OCI-LY1 (cell line): ENCODE results near the gene KCNMA1.

Experiments used
- H2AFZ ChIP-seq: fragments of 200-600 bp; sonication (generic), shearing (Covaris generic); 2 replicates; pipeline ENCODE4 v1.6.0; 2014; ENCODE audit warnings: antibody characterized with exemption, mild to moderate bottlenecking, low read length
- H3F3A ChIP-seq: fragments of 200-600 bp; sonication (generic), shearing (Covaris generic); 2 replicates; pipeline ENCODE4 v1.6.0; 2014; ENCODE audit warnings: mild to moderate bottlenecking, antibody characterized with exemption, low read length, moderate library complexity; ENCODE audit not compliant: insufficient read depth
- H3K27ac ChIP-seq: fragments of 200-600 bp; sonication (generic); 2 replicates; pipeline ENCODE4 v1.5.1; 2014; ENCODE audit warnings: low read length, mixed run types, mild to moderate bottlenecking, low read depth; ENCODE audit not compliant: poor library complexity, severe bottlenecking
- H3K27me3 ChIP-seq: fragments of 200-600 bp; sonication (generic); 2 replicates; pipeline ENCODE4 v1.6.0; 2014; ENCODE audit warnings: antibody characterized with exemption, mild to moderate bottlenecking, low read length, moderate library complexity; ENCODE audit not compliant: insufficient read depth
- H3K36me3 ChIP-seq: fragments of 200-600 bp; sonication (generic); 2 replicates; pipeline ENCODE4 v1.6.1; 2014; ENCODE audit warnings: mild to moderate bottlenecking, antibody characterized with exemption, low read length, moderate library complexity, mixed read lengths; ENCODE audit not compliant: insufficient read depth
- H3K4me1 ChIP-seq: fragments of 200-600 bp; sonication (generic); 2 replicates; pipeline ENCODE4 v1.5.1; 2014; ENCODE audit warnings: mild to moderate bottlenecking, low read length, moderate library complexity; ENCODE audit not compliant: insufficient read depth, severe bottlenecking
- H3K4me2 ChIP-seq: fragments of 200-600 bp; sonication (generic), shearing (Covaris generic); 2 replicates; pipeline ENCODE4 v1.6.1; 2014; ENCODE audit warnings: low read length
- H3K4me3 ChIP-seq: fragments of 200-600 bp; sonication (generic); 2 replicates; pipeline ENCODE4 v1.5.1; 2014; ENCODE audit warnings: low read length, low read depth, mild to moderate bottlenecking, mixed read lengths; ENCODE audit not compliant: poor library complexity, severe bottlenecking
- H3K79me2 ChIP-seq: fragments of 200-600 bp; shearing (Covaris generic); 2 replicates; pipeline ENCODE4 v1.6.1; 2016; ENCODE audit warnings: mixed run types, low read length, mixed read lengths; ENCODE audit not compliant: insufficient read depth
- H3K9ac ChIP-seq: fragments of 200-600 bp; sonication (generic), shearing (Covaris generic); 2 replicates; pipeline ENCODE4 v1.6.1; 2014; ENCODE audit warnings: mild to moderate bottlenecking, low read length, mixed read lengths
- H3K9me2 ChIP-seq: fragments of 200-600 bp; sonication (generic), shearing (Covaris generic); 2 replicates; pipeline ENCODE4 v1.6.1; 2014; ENCODE audit warnings: low read depth, mild to moderate bottlenecking, low read length, mixed read lengths
- H3K9me3 ChIP-seq: fragments of 200-600 bp; shearing (Covaris generic); 2 replicates; pipeline ENCODE4 v1.6.1; 2014; ENCODE audit warnings: low read length, mixed read lengths
- H4K20me1 ChIP-seq: fragments of 200-600 bp; sonication (generic), shearing (Covaris generic); 2 replicates; pipeline ENCODE4 v1.6.0; 2016; ENCODE audit warnings: mild to moderate bottlenecking, low read length; ENCODE audit not compliant: insufficient read depth
- CTCF ChIP-seq: fragments of 200-600 bp; sonication (generic), shearing (Covaris generic); IDR thresholded peaks from 2 replicates; pipeline ENCODE4 v1.5.1; 2017; ENCODE audit warnings: mild to moderate bottlenecking, antibody characterized with exemption, low read length, moderate library complexity, mixed read lengths
- EZH2 ChIP-seq: fragments of 200-600 bp; sonication (generic), shearing (Covaris generic); IDR thresholded peaks from 2 replicates; pipeline ENCODE4 v1.8.0; 2017; ENCODE audit warnings: borderline replicate concordance, mixed run types, mild to moderate bottlenecking, antibody characterized with exemption, low read length, moderate library complexity, mixed read lengths

The KCNMA1 gene

DNA sequence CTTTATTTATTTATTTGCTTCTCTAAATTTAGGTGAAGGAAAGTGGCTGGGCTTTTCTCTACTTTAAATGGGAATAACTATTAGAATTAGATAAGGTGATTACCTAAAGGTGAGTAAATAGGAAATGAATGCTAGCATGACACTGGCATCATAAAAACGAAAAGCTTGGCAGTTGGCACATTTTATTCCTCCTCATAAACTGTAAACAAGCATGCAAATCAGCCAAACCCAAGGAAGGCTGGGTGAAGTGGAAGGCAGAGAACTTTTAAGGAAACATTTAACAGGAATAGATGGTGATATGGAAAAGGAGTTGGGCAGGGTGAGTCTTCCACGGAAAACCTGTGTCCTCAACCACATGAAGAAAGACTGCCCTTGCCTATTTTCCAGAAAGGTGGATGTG lies 669.1 kb downstream of the KCNMA1 start:
- Histone ChIP-seq H3K36me3 (no peaks in the 10 kb centered on the region), H3K4me3 (no peak overlapping the region), H3K9me2 (no peaks in the 10 kb centered on the region), H3K9me3 (no peaks in the 10 kb centered on the region), H3K4me2 (no peak overlapping the region), H3K9ac (no peak overlapping the region), H2AFZ (no peak overlapping the region), H3F3A (no peaks in the 10 kb centered on the region), H3K79me2 (no peaks in the 10 kb centered on the region), H3K4me1 (no peaks in the 10 kb centered on the region), H3K27me3 (no peaks in the 10 kb centered on the region), H3K27ac (no peak overlapping the region), H4K20me1 (no peaks in the 10 kb centered on the region)
- no peak for TF ChIP-seq CTCF
- TF ChIP-seq EZH2, result no peak

DNA sequence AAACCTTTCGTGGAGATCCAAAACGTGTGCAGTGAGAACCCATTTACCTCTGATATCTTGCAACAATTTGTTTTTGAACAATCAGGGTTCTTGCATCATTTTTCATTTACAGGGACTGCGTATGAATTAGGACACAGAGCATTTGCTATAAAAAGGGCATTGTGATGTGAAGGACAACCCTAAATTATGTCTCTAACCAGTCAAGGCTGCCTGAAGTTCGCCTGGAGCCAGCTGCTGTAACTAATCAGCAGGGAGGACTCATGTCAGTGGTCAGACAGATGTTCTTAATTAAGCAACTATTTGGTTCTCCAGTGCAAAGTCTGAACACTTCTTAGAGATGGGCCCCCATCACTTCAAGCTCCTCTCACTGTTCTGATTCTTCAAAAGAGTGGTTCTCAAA lies 674.8 kb downstream of the KCNMA1 start:
- H3K36me3 ChIP-seq, result no peaks in the 10 kb centered on the region
- no peaks in the 10 kb centered on the region for H3K9me3 ChIP-seq
- H3K4me3 ChIP-seq, result no peak overlapping the region
- no peak overlapping the region for H3K9ac ChIP-seq
- H3K79me2 ChIP-seq, result no peaks in the 10 kb centered on the region
- no peaks in the 10 kb centered on the region for H3K27me3 ChIP-seq
- no peaks in the 10 kb centered on the region for H4K20me1 ChIP-seq
- no peak overlapping the region for H3K4me2 ChIP-seq
- no peaks in the 10 kb centered on the region for H3K9me2 ChIP-seq
- TF ChIP-seq EZH2, result no peak
- TF ChIP-seq CTCF, result no peak
- no peak overlapping the region for H2AFZ ChIP-seq
- H3F3A ChIP-seq, result no peaks in the 10 kb centered on the region
- no peak overlapping the region for H3K27ac ChIP-seq
- H3K4me1 ChIP-seq, result no peaks in the 10 kb centered on the region

GRCh38 chr10:76961841-76962240 lies 675.8 kb downstream of the KCNMA1 start:
- H3K36me3 ChIP-seq, result no peaks in the 10 kb centered on the region
- no peak for TF ChIP-seq EZH2
- no peak for TF ChIP-seq CTCF
- no peaks in the 10 kb centered on the region for H3K79me2 ChIP-seq
- H3K4me2 ChIP-seq, result no peak overlapping the region
- no peak overlapping the region for H3K27ac ChIP-seq
- no peaks in the 10 kb centered on the region for H3F3A ChIP-seq
- H2AFZ ChIP-seq, result no peak overlapping the region
- no peaks in the 10 kb centered on the region for H3K4me1 ChIP-seq
- H3K9me3 ChIP-seq, result no peaks in the 10 kb centered on the region
- no peaks in the 10 kb centered on the region for H3K27me3 ChIP-seq
- no peaks in the 10 kb centered on the region for H4K20me1 ChIP-seq
- no peak overlapping the region for H3K9ac ChIP-seq
- no peaks in the 10 kb centered on the region for H3K9me2 ChIP-seq
- no peak overlapping the region for H3K4me3 ChIP-seq
